T-helper 1 cell treated with Interleukin-12 subunit alpha and Interleukin-12 subunit beta and Interleukin-4 antibody, amounts not matched to agents 30 ng/mL and 1 ng/mL, for 36 hours (primary cell): ENCODE results near the gene CENPN. TPM values are rescaled to one million over a fixed set of nuclear protein-coding genes. Genes with fewer than 3 reads are reported as not detected.

Experiments used
- intact Hi-C: fragments of 100-400 bp; cut with micrococcal nuclease; formaldehyde crosslinking; loops from one replicate; pipeline ENCODE4 v1.15.1; 2024
- total RNA-seq: library from RNA; stranded (reverse); gene quantifications from 2 replicates; pipeline ENCODE4 v1.2.3, GENCODE V29; 2022

Gene CENPN
- total RNA-seq, 1 donor from 2014 or later, result 44.2 TPM

GRCh38 chr16:81076566-81077075 lies 69.6 kb downstream of the CENPN start:
- intact Hi-C loops, result loop anchor here (1.0 to 5.0 kb wide), 15 partner anchors 20 to 1476 kb away; partner anchors contain the start of genes ATMIN, CENPN, CMIP and DYNLRB2

- intact Hi-C loops, result loop anchor here (1.0 to 5.0 kb wide), 10 partner anchors 81 to 1477 kb away; partner anchors contain the start of genes CMIP, DYNLRB2, GAN and MAF
These were observed 70.3 kb downstream of the CENPN start, which contains the start of gene C16orf46 for GRCh38 chr16:81077076-81077940. TSS of gene C16orf46 (minus strand) at chr16:81077238. CDS start at chr16:81063955, 13,283 bp downstream.

GRCh38 chr16:81080233-81080632 lies 73.2 kb downstream of the CENPN start:
- intact Hi-C loops, result no loop called here

GRCh38 chr16:81081014-81081413 lies 74.0 kb downstream of the CENPN start:
- intact Hi-C loops, result no loop called here

Other genes starting within 250 kb of the CENPN start
- 118 and 125 TPM in 2 replicates for gene CDYL2, start 202.6 kb upstream of the CENPN start, total RNA-seq
- 78.5 and 84.6 TPM in 2 replicates for gene CMC2, start 329 bp upstream of the CENPN start, total RNA-seq
- 32.3 and 32.5 TPM in 2 replicates for gene ATMIN, start 28.6 kb downstream of the CENPN start, total RNA-seq
- 0.56 and 1.8 TPM in 2 replicates for gene C16orf46, start 70.0 kb downstream of the CENPN start, total RNA-seq
- 5.5 and 7.7 TPM in 2 replicates for gene GCSH, start 89.2 kb downstream of the CENPN start, total RNA-seq
- not detected in 2 replicates for gene BCO1, start 231.5 kb downstream of the CENPN start, total RNA-seq